ENCODE measurements around the gene RIN3.

DNA sequence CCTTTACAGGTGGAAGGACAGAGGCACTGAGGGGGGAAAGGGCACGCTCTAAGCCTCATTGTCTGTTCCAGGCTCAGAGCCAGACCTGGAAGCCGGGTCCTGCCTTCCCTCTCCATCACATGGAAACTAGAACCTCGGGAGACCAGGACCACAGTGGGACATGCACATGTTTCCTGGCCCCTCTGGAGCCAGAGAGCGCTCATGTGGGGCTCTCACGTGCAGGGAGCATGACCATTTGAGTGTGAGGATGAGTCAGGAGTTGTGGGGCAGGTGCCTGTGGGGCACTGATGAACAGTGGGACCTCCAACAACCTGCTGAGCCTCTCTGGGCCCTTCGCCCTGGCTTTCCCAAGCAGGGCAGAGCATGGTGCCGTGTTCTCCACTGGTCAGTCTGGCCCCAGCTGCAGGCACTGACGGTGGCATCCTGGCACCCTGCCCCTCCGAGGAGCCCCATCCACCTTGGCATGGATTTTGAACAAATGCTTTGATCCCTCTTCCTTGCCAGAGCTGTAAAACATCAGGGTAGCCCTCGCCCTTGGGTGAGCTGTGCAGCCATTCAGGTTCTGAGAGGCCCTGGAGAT is 100.2 kb downstream of the RIN3 start:
- no peak for TF ChIP-seq EZH2 (IDR thresholded peaks at IDR 0.05; ENCODE audit: insufficient read depth, poor library complexity, severe bottlenecking)
- no peak for TF ChIP-seq EZH2phosphoT487 (IDR thresholded peaks at IDR 0.05; ENCODE audit: insufficient read depth, low read depth)
